Stimulated activated CD4-positive, alpha-beta T cell treated with anti-CD3 and anti-CD28 coated beads, TNF-alpha, amount 100 ng/mL, for 24 hours (primary cell): ENCODE measurements around the gene AMZ1.
"Not testable (repeated sequence)": the region's sequence is repeated elsewhere in the genome, so short reads cannot be mapped to it uniquely, and the experiment has no call there.

ENCODE experiments used
- DNase-seq, 3 experiments: peaks; one replicate each; pipeline ENCODE4 v3.0.0-alpha.2; 2020; ENCODE audit warnings: low read depth in 3 of 3

The AMZ1 gene

GRCh38 chr7:2668401-2668800, 19.6 kb upstream of the AMZ1 start:
- DNase-seq = no peak

GRCh38 chr7:2670171-2670570, 17.8 kb upstream of the AMZ1 start:
- DNase-seq = no peak

- peak; percentile 42 to 71 (median 51) for DNase-seq
These were observed 17.1 kb upstream of the AMZ1 start for GRCh38 chr7:2670720-2671391.

GRCh38 chr7:2673214-2673613, 14.8 kb upstream of the AMZ1 start:
- not testable (repeated sequence) for DNase-seq

GRCh38 chr7:2673934-2674333, 14.1 kb upstream of the AMZ1 start:
- no peak for DNase-seq

GRCh38 chr7:2675256-2675764, 12.7 kb upstream of the AMZ1 start:
- DNase-seq = no peak

- not testable (repeated sequence) for DNase-seq
These were observed 11.4 kb upstream of the AMZ1 start for GRCh38 chr7:2676576-2676975.

GRCh38 chr7:2678454-2678853, 9.5 kb upstream of the AMZ1 start:
- not testable (repeated sequence) for DNase-seq

GRCh38 chr7:2679135-2680127, 8.6 kb upstream of the AMZ1 start:
- not testable (repeated sequence) for DNase-seq

GRCh38 chr7:2680256-2680655, 7.7 kb upstream of the AMZ1 start:
- no peak for DNase-seq

- DNase-seq = peak in 2 of 3 experiments; percentile 38 to 59
These were observed 7.1 kb upstream of the AMZ1 start for GRCh38 chr7:2680792-2681490.

- no peak for DNase-seq
These were observed 5.8 kb upstream of the AMZ1 start for GRCh38 chr7:2681929-2682799.

GRCh38 chr7:2684501-2684900, 3.5 kb upstream of the AMZ1 start:
- no peak for DNase-seq

GRCh38 chr7:2686101-2686500, 1.9 kb upstream of the AMZ1 start:
- no peak for DNase-seq

- DNase-seq = no peak
These were observed 598 bp upstream of the AMZ1 start for GRCh38 chr7:2687338-2687869.

- no peak for DNase-seq
These were observed 674 bp downstream of the AMZ1 start for GRCh38 chr7:2688409-2689342.

- DNase-seq = no peak
These were observed 1.4 kb downstream of the AMZ1 start for GRCh38 chr7:2689343-2689847.

- no peak for DNase-seq
These were observed 2.1 kb downstream of the AMZ1 start for GRCh38 chr7:2689951-2690705.
